Measurements from ENCODE around the gene PTPRE. TPM values are rescaled to one million over a fixed set of nuclear protein-coding genes. Genes with fewer than 3 reads are reported as not detected.

The PTPRE gene
- total RNA-seq, 2 donors from 2014 or later, result 26.9 to 36.1 TPM

Other genes with a start within 250 kb of the PTPRE start
- gene FOXI2, start 169.9 kb upstream of the PTPRE start, total RNA-seq, result not detected
- gene CLRN3, start 14.2 kb upstream of the PTPRE start, total RNA-seq, result 100 to 1,000 TPM; 148 to 155 TPM
- 10 to 100 TPM; 10.8 to 39.5 TPM for gene MKI67, start 219.3 kb downstream of the PTPRE start, total RNA-seq

Measured in left colon (tissue), 2 donors.